NCI-H1092 (cell line): ENCODE measurements around the gene ERCC5.

Source experiments
- DNase-seq: peaks from one replicate; lab custom pipeline; 2025; lab: John Stamatoyannopoulos, UW

Gene ERCC5

GRCh38 chr13:102881819-102882686, 36.2 kb downstream of the ERCC5 start:
- DNase-seq = no peak

GRCh38 chr13:102892503-102892902, 46.7 kb downstream of the ERCC5 start:
- DNase-seq = no peak

DNA sequence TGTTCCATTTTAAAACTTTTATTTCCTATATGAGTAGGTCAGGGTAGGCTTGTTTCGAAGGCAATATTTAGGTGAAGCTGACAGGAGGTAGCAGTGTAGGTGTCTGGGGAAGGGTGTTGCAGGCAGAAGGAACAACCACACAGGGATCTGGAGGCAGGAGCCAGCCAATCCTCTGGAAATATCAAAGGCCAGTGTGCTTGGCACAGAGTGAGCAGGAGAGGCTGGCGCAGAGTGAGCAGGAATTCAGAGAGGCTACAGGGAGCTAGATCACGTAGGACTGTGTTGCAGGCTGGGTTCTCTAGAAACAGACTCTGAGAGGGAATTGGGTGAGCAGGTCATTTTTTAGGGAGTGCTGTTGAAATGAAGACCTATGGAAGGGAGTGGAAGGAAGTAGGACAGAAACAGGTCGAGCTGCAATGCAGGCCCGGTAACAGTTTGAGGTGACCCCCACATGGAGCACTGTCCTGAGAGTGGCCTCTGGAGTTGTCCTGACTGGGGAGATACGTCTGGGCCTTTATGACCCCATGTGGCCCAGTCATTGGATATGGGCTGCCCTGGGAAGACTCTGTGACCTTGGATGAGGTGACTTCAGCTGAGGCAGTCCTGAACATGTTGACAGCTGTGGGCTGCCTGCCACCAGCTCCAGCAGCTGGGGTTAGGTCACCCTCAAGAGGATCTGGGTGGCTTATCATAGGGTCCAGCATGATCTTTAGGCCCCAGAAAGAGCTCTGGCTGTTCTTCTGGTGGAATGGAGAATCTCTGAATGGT, 51.7 kb downstream of the ERCC5 start:
- DNase-seq = no peak

GRCh38 chr13:102900193-102900608, 54.4 kb downstream of the ERCC5 start:
- no peak for DNase-seq

DNA sequence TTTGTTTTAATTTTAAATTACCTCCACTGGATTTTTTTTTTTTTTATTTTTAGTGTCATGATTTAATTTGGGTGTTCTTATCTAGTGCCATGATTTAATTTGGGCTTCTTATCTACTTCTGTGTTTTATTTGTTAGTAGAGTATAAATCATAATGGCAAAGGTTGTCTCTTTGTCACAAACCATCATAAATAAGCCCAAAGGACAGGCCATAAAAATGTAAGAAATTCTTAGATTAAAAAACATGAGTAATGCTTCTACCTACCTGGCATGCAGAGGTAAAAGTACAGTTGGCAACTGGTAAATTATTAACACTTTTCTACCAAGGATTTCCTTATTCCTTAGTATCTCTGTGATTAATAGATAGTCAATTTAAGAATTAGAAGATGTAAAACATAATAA, 55.2 kb downstream of the ERCC5 start:
- DNase-seq = no peak

DNA sequence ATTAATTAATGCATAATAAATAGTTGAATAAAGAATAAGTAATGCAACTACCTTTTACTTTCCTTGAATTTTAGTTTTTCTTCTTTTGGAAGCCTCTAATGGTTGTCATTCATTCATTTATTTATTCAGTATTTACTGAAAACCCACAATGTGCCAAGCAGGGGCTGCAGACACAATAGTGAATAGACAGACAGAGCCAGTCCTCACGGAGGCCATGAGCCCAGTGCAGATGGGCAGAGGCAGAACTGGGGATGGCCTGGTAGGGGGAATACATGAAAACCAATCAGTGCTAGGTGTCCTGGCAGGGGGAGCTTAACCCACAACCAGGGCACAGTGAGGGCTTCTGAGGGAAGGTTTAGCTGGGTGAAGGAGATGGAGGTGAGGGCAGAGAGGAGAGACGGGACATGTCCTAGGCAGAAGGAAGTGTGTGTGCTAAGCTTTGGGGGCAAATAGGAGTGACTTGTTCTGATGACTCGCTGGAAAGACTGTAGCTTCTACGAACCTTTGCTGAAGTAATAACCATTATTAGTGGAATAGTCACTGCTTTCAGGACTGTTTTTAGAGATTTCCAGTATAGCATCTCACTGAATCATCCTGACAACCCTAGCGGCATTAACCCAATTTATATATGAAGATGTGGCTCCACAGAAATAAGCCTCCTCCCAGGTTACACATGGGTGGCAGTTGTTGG, 55.9 kb downstream of the ERCC5 start:
- DNase-seq = no peak

DNA sequence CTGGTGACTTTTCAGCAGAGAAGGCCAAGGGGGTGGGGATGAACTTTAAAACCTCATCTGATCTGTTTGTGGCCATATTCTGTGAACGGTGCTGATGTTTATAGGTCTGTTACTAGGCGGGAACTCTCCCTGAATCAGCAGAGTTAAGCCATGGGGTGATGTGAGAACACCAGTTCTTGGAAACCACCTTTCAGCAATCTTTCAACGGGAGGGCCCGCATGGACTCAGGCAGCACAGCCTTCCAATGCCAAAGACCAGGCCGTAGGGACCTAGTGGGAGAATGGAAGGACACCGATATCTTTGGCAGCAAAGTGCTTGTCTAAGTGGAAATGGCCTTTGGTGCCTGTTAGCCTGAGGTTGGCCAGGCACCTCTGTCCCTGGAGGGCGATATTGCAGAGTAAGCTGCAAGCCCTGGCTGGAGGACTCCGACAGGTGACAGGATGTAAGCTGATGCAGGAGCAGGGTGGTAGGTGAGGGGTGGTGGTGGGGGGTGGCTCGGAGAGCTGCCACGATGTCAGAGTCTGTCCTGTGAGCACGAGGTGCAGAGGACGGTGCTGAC, 57.0 kb downstream of the ERCC5 start:
- DNase-seq = no peak

DNA sequence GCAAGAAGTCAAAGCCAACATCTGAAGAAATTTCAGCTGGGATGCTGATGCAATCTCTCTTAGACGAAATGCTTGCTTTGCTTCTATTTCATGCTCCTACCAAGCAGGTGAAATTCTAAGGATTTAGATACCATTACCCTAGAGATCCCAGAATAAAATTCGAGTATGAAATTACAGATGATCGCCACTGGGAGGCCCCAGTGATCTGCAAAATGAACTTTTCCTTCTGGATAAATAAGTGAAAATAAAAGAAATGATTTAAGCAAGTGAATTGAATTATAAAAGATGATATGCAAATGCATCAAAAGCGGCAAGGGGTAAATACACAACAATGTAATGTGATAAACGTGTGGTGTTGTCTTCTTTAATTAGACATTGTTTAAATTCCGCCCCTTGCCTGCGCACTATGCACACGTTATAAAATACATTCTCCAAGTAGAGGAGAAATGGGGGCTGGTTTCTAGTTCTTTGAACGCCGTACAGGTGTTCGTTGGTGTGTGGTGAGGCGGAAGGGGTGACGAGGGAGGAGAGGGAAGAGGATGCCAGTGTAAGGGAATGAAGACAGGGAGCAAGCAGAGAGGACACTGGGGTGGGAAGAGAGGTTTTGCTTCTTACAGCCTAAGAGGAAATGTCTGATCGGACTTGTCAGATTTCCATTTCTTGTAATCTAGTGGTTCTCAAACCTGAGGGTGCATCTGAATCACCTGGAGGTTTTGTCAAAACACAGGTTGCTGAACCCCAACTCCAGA, 58.0 kb downstream of the ERCC5 start:
- DNase-seq = no peak

DNA sequence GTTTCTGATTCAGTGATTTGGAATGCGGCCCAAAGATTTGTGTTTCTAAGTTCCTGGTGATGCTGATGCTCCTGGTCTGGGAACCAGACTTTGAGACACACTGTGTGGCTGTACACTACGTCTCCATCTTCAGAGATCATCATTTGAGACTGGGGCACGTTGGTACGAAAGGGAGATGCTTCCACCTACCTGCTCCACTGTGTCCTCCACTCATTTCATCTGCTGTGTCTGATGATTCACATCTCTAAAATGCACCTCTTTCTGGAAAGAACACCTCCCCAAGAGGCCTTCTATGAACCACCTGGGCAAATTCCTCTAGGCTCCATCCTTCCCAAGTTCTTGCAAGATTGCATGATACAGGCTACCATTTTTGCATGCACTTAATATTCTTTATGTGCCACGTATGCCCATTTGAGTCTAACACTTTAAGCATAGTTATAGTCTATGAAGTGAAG, 58.6 kb downstream of the ERCC5 start:
- no peak for DNase-seq

- DNase-seq = no peak
These were observed 60.3 kb downstream of the ERCC5 start for GRCh38 chr13:102905905-102906771.

DNA sequence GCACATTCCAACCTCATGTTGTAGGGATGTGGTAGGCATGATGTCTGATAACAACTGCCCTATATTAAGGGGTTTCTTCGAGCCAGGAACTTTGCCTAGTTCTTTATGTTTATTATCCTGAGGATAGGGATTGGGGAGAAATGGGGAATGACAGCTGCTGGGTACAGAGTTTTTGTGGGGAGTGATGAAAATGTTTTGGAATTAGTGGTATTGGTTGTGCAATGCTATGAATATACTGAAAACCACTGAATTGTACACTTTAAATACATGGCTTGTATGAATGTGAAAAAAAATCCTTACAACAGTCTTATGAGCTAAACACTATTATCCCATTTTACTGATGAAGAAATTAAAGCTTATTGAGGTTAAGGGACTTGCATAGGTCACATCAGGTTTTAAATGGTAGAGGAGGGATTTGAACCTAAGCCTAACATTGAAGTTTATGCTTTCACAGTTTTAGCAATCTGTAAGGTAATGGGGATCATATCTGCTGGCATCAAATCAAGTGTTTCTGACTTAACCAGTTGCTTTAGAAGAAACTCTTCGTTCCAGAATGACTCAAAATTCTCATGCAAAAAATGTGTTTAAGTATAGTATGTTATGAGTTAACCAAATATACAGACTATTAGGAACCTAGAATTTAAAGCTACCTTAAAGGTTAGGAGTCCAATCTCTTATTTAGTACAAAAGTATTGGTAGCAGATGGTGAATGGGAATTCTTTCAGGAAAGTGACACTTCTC, 61.4 kb downstream of the ERCC5 start:
- DNase-seq = no peak

DNA sequence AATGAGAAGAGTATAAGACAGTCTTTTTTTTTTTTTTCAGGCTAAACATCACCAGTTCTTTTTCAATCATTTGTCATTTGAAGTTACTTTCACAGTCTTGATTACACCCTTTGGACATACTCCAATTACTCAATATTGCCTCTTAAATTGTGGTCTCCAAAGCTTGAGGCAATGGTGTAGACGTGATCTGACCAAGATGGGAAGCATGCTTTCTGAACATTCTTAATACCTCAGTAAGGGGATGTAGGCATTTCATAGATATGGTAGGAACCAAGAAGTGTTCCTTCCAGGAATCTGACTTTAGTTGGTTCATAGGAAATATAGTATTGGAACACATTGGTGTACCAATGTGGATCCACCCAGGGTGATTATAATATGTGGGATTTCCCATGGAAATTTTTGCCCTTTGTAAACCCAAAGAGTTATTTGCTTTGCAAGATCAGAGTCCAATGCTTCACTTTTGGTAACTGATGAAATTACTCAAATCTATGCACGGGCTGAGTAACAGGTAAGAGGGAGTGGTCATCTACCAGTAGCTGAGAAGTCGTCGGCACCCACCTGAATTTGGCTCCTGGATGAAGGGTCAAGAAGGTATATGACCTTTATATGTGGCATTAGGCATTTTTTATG, 62.2 kb downstream of the ERCC5 start:
- DNase-seq = no peak

- no peak for DNase-seq
These were observed 64.1 kb downstream of the ERCC5 start for GRCh38 chr13:102909971-102910370.

- no peak for DNase-seq
These were observed 65.5 kb downstream of the ERCC5 start for GRCh38 chr13:102911336-102911735.

- DNase-seq = no peak
These were observed 66.8 kb downstream of the ERCC5 start for GRCh38 chr13:102912599-102912998.

GRCh38 chr13:102913914-102914313, 68.1 kb downstream of the ERCC5 start:
- DNase-seq = no peak

GRCh38 chr13:102914339-102914930, 68.6 kb downstream of the ERCC5 start:
- no peak for DNase-seq

- no peak for DNase-seq
These were observed 69.6 kb downstream of the ERCC5 start for GRCh38 chr13:102915393-102915930.

DNA sequence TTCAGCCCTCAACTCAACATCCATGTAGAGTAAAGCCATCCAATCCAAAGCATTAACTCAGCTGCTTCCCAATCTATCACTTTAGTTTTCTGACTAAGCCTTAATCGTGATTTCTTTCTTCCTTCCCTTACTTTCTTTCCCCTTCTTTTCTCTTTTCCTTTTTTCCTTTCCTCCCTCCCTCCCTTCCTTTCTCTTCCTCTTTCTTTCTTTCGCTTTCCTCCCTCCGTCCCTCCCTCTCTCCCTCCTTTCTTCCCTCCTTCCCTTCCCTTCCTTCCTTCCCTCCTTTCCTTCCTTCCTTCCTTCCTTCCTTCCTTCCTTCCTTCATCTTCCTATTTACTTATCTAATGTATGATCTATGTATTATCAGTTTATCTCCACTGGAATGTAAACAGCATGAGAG, 71.2 kb downstream of the ERCC5 start:
- DNase-seq = no peak
